IMR-90 (cell line): Measurements from ENCODE around the gene UACA. TPM values are rescaled to one million over a fixed set of nuclear protein-coding genes. Genes with fewer than 3 reads are reported as not detected.

Experiments
- ATAC-seq: fragments of 200-7000 bp; cut with Tn5 transposase; 2 replicates; pipeline ENCODE4 v1.9.1; 2020; ENCODE audit warnings: low read depth, mild to moderate bottlenecking, moderate library complexity
- BruUV-seq: library from RNA; stranded (reverse); fragments of 400-500 nt; replicated peaks from 2 replicates; lab custom pipeline; 2021; lab: Mats Ljungman, UMichigan
- CTCF ChIA-PET: fragments of 300-600 bp; formaldehyde crosslinking; extraction: SDS; loops from one replicate; lab custom pipeline; 2021; ENCODE audit warnings: antibody characterized with exemption; lab: Yijun Ruan, JAX
- POLR2A ChIA-PET: fragments of 300-600 bp; sonication (Branson Sonifier 250); formaldehyde crosslinking; loops from one replicate; lab custom pipeline; 2022; ENCODE audit warnings: antibody characterized with exemption; ENCODE audit not compliant: unreplicated experiment; lab: Charles Lee
- DNase-seq: peaks from one replicate; pipeline ENCODE4 v3.0.0; 2013
- H2AFZ ChIP-seq: replicated peaks from 2 replicates; pipeline ENCODE3; 2013; ENCODE audit warnings: low read length, mild to moderate bottlenecking; ENCODE audit not compliant: poor library complexity
- H2AK5ac ChIP-seq: 2 replicates; pipeline ENCODE4 v1.6.1; 2013; ENCODE audit warnings: low read depth, low read length, inconsistent platforms
- H2AK9ac ChIP-seq: replicated peaks from 2 replicates; pipeline ENCODE3; 2013; ENCODE audit warnings: mild to moderate bottlenecking, low read depth, low read length, moderate library complexity; ENCODE audit not compliant: poor library complexity
- H2BK120ac ChIP-seq: 2 replicates; pipeline ENCODE4 v1.6.1; 2013; ENCODE audit warnings: low read depth, low read length, inconsistent platforms
- H2BK15ac ChIP-seq: 3 replicates; pipeline ENCODE4 v1.6.1; 2013; ENCODE audit warnings: low read depth, low read length, inconsistent platforms
- H2BK20ac ChIP-seq: 2 replicates; pipeline ENCODE4 v1.6.1; 2013; ENCODE audit warnings: low read depth, mild to moderate bottlenecking, inconsistent platforms, low read length, moderate library complexity
- H2BK5ac ChIP-seq: 2 replicates; pipeline ENCODE4 v1.6.1; 2013; ENCODE audit warnings: mild to moderate bottlenecking, low read depth, low read length, inconsistent platforms; ENCODE audit not compliant: poor library complexity, severe bottlenecking
- H3K14ac ChIP-seq: replicated peaks from 2 replicates; pipeline ENCODE4 v1.6.1; 2013; ENCODE audit warnings: low read depth, low read length, inconsistent platforms
- H3K18ac ChIP-seq: 2 replicates; pipeline ENCODE4 v1.6.1; 2013; ENCODE audit warnings: low read depth, low read length, control low read depth
- H3K23ac ChIP-seq: 2 replicates; pipeline ENCODE4 v1.6.1; 2013; ENCODE audit warnings: low read depth, low read length, inconsistent platforms
- H3K27ac ChIP-seq: 2 replicates; pipeline ENCODE4 v1.5.1; 2013; ENCODE audit warnings: mild to moderate bottlenecking, control low read depth, low read length; ENCODE audit not compliant: insufficient read depth
- H3K27me3 ChIP-seq: 2 replicates; pipeline ENCODE4 v1.6.1; 2013; ENCODE audit warnings: low read length; ENCODE audit not compliant: control insufficient read depth, insufficient read depth
- H3K36me3 ChIP-seq: 2 replicates; pipeline ENCODE4 v1.6.1; 2013; ENCODE audit warnings: low read length, mixed read lengths; ENCODE audit not compliant: control insufficient read depth, insufficient read depth
- H3K4ac ChIP-seq: 2 replicates; pipeline ENCODE4 v1.6.1; 2013; ENCODE audit warnings: low read depth, low read length, inconsistent platforms
- H3K4me1 ChIP-seq: 2 replicates; pipeline ENCODE4 v1.6.1; 2013; ENCODE audit warnings: low read length, mixed read lengths; ENCODE audit not compliant: control insufficient read depth, insufficient read depth
- H3K4me2 ChIP-seq: 2 replicates; pipeline ENCODE4 v1.6.1; 2013; ENCODE audit warnings: low read depth, mild to moderate bottlenecking, control low read depth, low read length, moderate library complexity
- H3K4me3 ChIP-seq: 2 replicates; pipeline ENCODE4 v1.5.1; 2013; ENCODE audit warnings: low read depth, mild to moderate bottlenecking, control low read depth, low read length, moderate library complexity; ENCODE audit not compliant: insufficient read depth
- H3K56ac ChIP-seq: 2 replicates; pipeline ENCODE4 v1.6.1; 2013; ENCODE audit warnings: low read length, inconsistent platforms; ENCODE audit not compliant: insufficient read depth; ENCODE audit errors: extremely low read depth
- H3K79me1 ChIP-seq, 2 experiments: 2 replicates each; pipeline ENCODE4 v1.6.1; 2013; ENCODE audit warnings: low read length in 2 of 2, inconsistent platforms in 1 of 2, low read depth in 1 of 2
- H3K9ac ChIP-seq: 2 replicates; pipeline ENCODE4 v1.6.1; 2013; ENCODE audit warnings: low read depth, low read length, control low read depth
- H3K9me1 ChIP-seq: 2 replicates; pipeline ENCODE4 v1.6.1; 2013; ENCODE audit warnings: low read length, inconsistent platforms; ENCODE audit not compliant: insufficient read depth
- H3K9me3 ChIP-seq: 2 replicates; pipeline ENCODE4 v1.6.1; 2013; ENCODE audit warnings: low read length; ENCODE audit not compliant: control insufficient read depth, insufficient read depth
- H4K20me1 ChIP-seq: 2 replicates; pipeline ENCODE4 v1.6.1; 2013; ENCODE audit warnings: low read length, inconsistent platforms; ENCODE audit not compliant: insufficient read depth
- H4K5ac ChIP-seq: 2 replicates; pipeline ENCODE4 v1.6.1; 2013; ENCODE audit warnings: mild to moderate bottlenecking, low read depth, low read length, control low read depth
- H4K8ac ChIP-seq, 2 experiments: 2 replicates each; pipeline ENCODE4 v1.6.1; 2013; ENCODE audit warnings: low read depth in 2 of 2, low read length in 2 of 2, control low read depth in 1 of 2, inconsistent platforms in 1 of 2
- H4K91ac ChIP-seq: 2 replicates; pipeline ENCODE4 v1.6.1; 2013; ENCODE audit warnings: low read depth, low read length, inconsistent platforms; ENCODE audit not compliant: insufficient read depth
- BHLHE40 ChIP-seq: fragments of 150-350 bp; IDR thresholded peaks from 2 replicates; pipeline ENCODE4 v1.6.1; 2016; ENCODE audit warnings: mild to moderate bottlenecking, low read depth, low read length
- CHD1 ChIP-seq: IDR thresholded peaks from 2 replicates; pipeline ENCODE4 v1.6.1; 2012; ENCODE audit warnings: low read depth, low read length, improper control_type of control experiment
- FOS ChIP-seq: fragments of 150-350 bp; IDR thresholded peaks from 2 replicates; pipeline ENCODE4 v1.6.1; 2016; ENCODE audit warnings: low read depth, low read length
- MAFK ChIP-seq: IDR thresholded peaks from 2 replicates; pipeline ENCODE4 v1.6.1; 2012; ENCODE audit warnings: low read depth, low read length, improper control_type of control experiment
- MAZ ChIP-seq: IDR thresholded peaks from 2 replicates; pipeline ENCODE4 v1.6.1; 2012; ENCODE audit warnings: low read depth, mild to moderate bottlenecking, low read length, improper control_type of control experiment, moderate library complexity, borderline replicate concordance
- NFE2L2 ChIP-seq: fragments of 150-350 bp; IDR thresholded peaks from 2 replicates; pipeline ENCODE4 v1.6.1; 2016; ENCODE audit warnings: low read depth, mild to moderate bottlenecking, low read length
- POLR2A ChIP-seq: IDR thresholded peaks from 2 replicates; pipeline ENCODE4 v1.6.1; 2012; ENCODE audit warnings: mild to moderate bottlenecking, low read depth, low read length
- RCOR1 ChIP-seq: IDR thresholded peaks from 2 replicates; pipeline ENCODE4 v1.6.1; 2012; ENCODE audit warnings: mild to moderate bottlenecking, low read length, improper control_type of control experiment; ENCODE audit not compliant: insufficient replicate concordance
- RFX5 ChIP-seq: IDR thresholded peaks from 2 replicates; pipeline ENCODE4 v1.8.0; 2012; ENCODE audit warnings: low read depth, mild to moderate bottlenecking, low read length, moderate library complexity
- SMC3 ChIP-seq: fragments of 150-350 bp; IDR thresholded peaks from 2 replicates; pipeline ENCODE4 v1.6.1; 2016; ENCODE audit warnings: low read depth, mild to moderate bottlenecking, antibody characterized with exemption, low read length, moderate library complexity
- WGBS, 2 experiments: methylation state at CpG; one replicate each; pipeline versions ENCODE4 v1.1.5 to v1.1.7; 2013; ENCODE audit warnings: missing lambda C conversion rate in 2 of 2; ENCODE audit not compliant: insufficient read length in 1 of 2; ENCODE audit errors: extremely low coverage in 2 of 2; 5-methylcytosine and 5-hydroxymethylcytosine counted together
- dilution Hi-C: fragments of 300-500 bp; cut with HindIII; formaldehyde crosslinking; loops from one replicate; pipeline ENCODE4 v1.14.3; 2018; ENCODE audit warnings: low sequenced_read_pairs; ENCODE audit not compliant: unreplicated experiment
- in situ Hi-C: fragments of 300-500 bp; cut with MboI; formaldehyde crosslinking; loops from 3 replicates; pipeline ENCODE4 v1.14.3; 2019; ENCODE audit warnings: low sequenced_read_pairs, inconsistent platforms, mixed read lengths
- intact Hi-C: fragments of 100-400 bp; cut with micrococcal nuclease; formaldehyde crosslinking; loops from 2 replicates; pipeline ENCODE4 v1.10.0; 2022
- polyA plus RNA-seq, 3 experiments: library from polyadenylated mRNA; depleted of rRNA; stranded (reverse); fragments of >200 nt; gene quantifications; 2 replicates each; pipeline ENCODE4 v1.2.3, GENCODE V29; 2012; ENCODE audit warnings: low replicate concordance in 1 of 3
- total RNA-seq: library from RNA; depleted of rRNA; stranded (reverse); fragments of >200 nt; gene quantifications from 2 replicates; pipeline ENCODE4 v1.2.3, GENCODE V29; 2012
- TF ChIP-seq, protein P1 (sequence below): conservative IDR thresholded peaks from 2 replicates; pipeline ENCODE4 v1.5.1; 2012; ENCODE audit warnings: mild to moderate bottlenecking, low read depth, low read length, improper control_type of control experiment
- TF ChIP-seq, protein P2 (sequence below): fragments of 150-350 bp; IDR thresholded peaks from 2 replicates; pipeline ENCODE4 v1.6.1; 2017; ENCODE audit warnings: mild to moderate bottlenecking, antibody characterized with exemption, low read length, low read depth

UACA gene
- total and polyA plus RNA-seq, 2 of the 4 experiments (the other 2 are of a cell fraction) = 156 to 507 TPM

GRCh38 chr15:70710714-70711113 is 52.6 kb downstream of the UACA start:
- Histone ChIP-seq H2BK5ac (no peak overlapping the region), H3K4ac (no peak overlapping the region), H2BK20ac (no peak overlapping the region), H3K27me3 (no peaks in the 10 kb centered on the region), H2BK15ac (no peak overlapping the region), H3K9ac (no peak overlapping the region), H3K9me1 (peaks cover 9% of the 10 kb centered on the region), H3K14ac (no peak overlapping the region), H2AFZ (no peak overlapping the region), H3K36me3 (no peaks in the 10 kb centered on the region; the same call in 1 of the 2 replicates), H3K79me1 (peaks cover 12 to 63% of the 10 kb centered on the region in 2 experiments; a peak in 3 of 4 replicates), H4K20me1 (peaks cover 64% of the 10 kb centered on the region), H3K4me1 (peaks cover 11% of the 10 kb centered on the region), H3K27ac (no peak overlapping the region), H3K9me3 (no peaks in the 10 kb centered on the region), H3K23ac (peak overlapping the region; percentile 77), H4K5ac (peak overlapping the region; percentile 1; the same call in 1 of the 2 replicates), H3K18ac (no peak overlapping the region), H4K91ac (no peak overlapping the region), H3K4me2 (no peak overlapping the region), H4K8ac (no peak overlapping the region; a peak in 1 of 4 replicates), H3K4me3 (no peak overlapping the region), H2AK5ac (no peak overlapping the region), H2BK120ac (no peak overlapping the region), H3K56ac (no peak overlapping the region), H2AK9ac (peak overlapping the region; percentile 33)
- ATAC-seq (no peak), DNase-seq (no peak)
- ChIA-PET CTCF (no interaction called here), POLR2A (no interaction called here)
- 86% methylated on average over 4 of the region's 5 CpGs; no CpG with 5 or more reads in 1 of the 2 experiments for WGBS, 2 experiments
- intact Hi-C loops (no loop called here), in situ Hi-C loops (no loop called here), dilution Hi-C loops (no loop called here)
- TF ChIP-seq, protein P1, sequence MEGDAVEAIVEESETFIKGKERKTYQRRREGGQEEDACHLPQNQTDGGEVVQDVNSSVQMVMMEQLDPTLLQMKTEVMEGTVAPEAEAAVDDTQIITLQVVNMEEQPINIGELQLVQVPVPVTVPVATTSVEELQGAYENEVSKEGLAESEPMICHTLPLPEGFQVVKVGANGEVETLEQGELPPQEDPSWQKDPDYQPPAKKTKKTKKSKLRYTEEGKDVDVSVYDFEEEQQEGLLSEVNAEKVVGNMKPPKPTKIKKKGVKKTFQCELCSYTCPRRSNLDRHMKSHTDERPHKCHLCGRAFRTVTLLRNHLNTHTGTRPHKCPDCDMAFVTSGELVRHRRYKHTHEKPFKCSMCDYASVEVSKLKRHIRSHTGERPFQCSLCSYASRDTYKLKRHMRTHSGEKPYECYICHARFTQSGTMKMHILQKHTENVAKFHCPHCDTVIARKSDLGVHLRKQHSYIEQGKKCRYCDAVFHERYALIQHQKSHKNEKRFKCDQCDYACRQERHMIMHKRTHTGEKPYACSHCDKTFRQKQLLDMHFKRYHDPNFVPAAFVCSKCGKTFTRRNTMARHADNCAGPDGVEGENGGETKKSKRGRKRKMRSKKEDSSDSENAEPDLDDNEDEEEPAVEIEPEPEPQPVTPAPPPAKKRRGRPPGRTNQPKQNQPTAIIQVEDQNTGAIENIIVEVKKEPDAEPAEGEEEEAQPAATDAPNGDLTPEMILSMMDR = no peak
- no peak for TF ChIP-seq BHLHE40
- no peak for TF ChIP-seq MAZ
- TF ChIP-seq SMC3 = no peak
- no peak for TF ChIP-seq FOS
- no peak for TF ChIP-seq RCOR1
- TF ChIP-seq NFE2L2 = no peak
- no peak for TF ChIP-seq MAFK
- no peak for TF ChIP-seq POLR2A
- no peak for TF ChIP-seq RFX5
- TF ChIP-seq, protein P2, sequence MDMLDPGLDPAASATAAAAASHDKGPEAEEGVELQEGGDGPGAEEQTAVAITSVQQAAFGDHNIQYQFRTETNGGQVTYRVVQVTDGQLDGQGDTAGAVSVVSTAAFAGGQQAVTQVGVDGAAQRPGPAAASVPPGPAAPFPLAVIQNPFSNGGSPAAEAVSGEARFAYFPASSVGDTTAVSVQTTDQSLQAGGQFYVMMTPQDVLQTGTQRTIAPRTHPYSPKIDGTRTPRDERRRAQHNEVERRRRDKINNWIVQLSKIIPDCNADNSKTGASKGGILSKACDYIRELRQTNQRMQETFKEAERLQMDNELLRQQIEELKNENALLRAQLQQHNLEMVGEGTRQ = no peak
- TF ChIP-seq CHD1 = no peak
- no TSS peak for BruUV-seq
